8988T (cell line): ENCODE measurements around the gene GOLGA8F.
"Not testable (repeated sequence)": the region's sequence is repeated elsewhere in the genome, so short reads cannot be mapped to it uniquely, and the experiment has no call there.

Experiments used
- DNase-seq: peaks from one replicate; pipeline ENCODE4 v3.0.0; 2011

Gene GOLGA8F

GRCh38 chr15:28378364-28378763 lies at the start of gene GOLGA8F:
Gene GOLGA8F, plus strand, starts transcription at chr15:28378664. Its CDS starts 98 bp downstream, at chr15:28378762.
- DNase-seq = not testable (repeated sequence)

- not testable (repeated sequence) for DNase-seq
Observed at GRCh38 chr15:28357984-28358383, 20.5 kb upstream of the GOLGA8F start, which contains the start of gene GOLGA6L24. Gene GOLGA6L24, minus strand, starts transcription at chr15:28358084. Its CDS starts 61 bp downstream, at chr15:28358023.

- not testable (repeated sequence) for DNase-seq
Observed at GRCh38 chr15:28365502-28365901, 13.0 kb upstream of the GOLGA8F start.

GRCh38 chr15:28380053-28380452 lies 1.6 kb downstream of the GOLGA8F start:
- DNase-seq = not testable (repeated sequence)

- not testable (repeated sequence) for DNase-seq
Observed at GRCh38 chr15:28396022-28396421, 17.6 kb downstream of the GOLGA8F start.

- DNase-seq = not testable (repeated sequence)
Observed at GRCh38 chr15:28402774-28403435, 24.4 kb downstream of the GOLGA8F start.

GRCh38 chr15:28420470-28420869 lies 42.0 kb downstream of the GOLGA8F start:
- DNase-seq = not testable (repeated sequence)

GRCh38 chr15:28435594-28435993 lies 57.1 kb downstream of the GOLGA8F start:
- DNase-seq = not testable (repeated sequence)
